ENCODE measurements around the gene NPAT.

DNA sequence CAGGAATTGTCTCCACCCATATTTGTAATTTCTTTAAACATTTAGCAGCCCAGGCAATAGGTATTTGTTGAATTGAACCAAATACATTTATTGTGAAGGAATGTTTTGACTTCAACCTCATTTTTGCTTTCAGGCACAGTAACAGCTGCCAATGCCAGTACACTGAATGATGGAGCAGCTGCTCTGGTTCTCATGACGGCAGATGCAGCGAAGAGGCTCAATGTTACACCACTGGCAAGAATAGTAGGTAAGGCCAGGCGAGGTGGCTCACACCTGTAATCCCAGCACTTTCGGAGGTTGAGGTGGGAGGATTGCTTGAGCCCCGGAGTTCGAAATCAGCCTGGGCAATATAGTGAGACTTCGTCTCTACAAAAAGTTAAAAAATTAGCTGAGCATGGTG lies 80.1 kb downstream of the NPAT start:
- no peak for TF ChIP-seq POLR2A (IDR thresholded peaks at IDR 0.05; ENCODE audit: low read length)
- no peak for TF ChIP-seq GATA1 (IDR thresholded peaks at IDR 0.05; ENCODE audit: low read depth, low read length)
